ENCODE data around the gene TAS2R46.

The TAS2R46 gene

GRCh38 chr12:11031307-11031706 lies 30.8 kb downstream of the TAS2R46 start, which contains the start of gene TAS2R31:
TSS of gene TAS2R31 (minus strand) at chr12:11031407. CDS start at chr12:11031335, 72 bp downstream.
- no peak for DNase-seq

- DNase-seq = no peak
Measured at GRCh38 chr12:11026118-11026517, 36.0 kb downstream of the TAS2R46 start.

GRCh38 chr12:11023387-11023786 lies 38.7 kb downstream of the TAS2R46 start:
- no peak for DNase-seq

GRCh38 chr12:11022520-11022919 lies 39.6 kb downstream of the TAS2R46 start, which contains the start of gene TAS2R19:
TSS of gene TAS2R19 (minus strand) at chr12:11022620. CDS start at chr12:11022571, 49 bp downstream.
- no peak for DNase-seq

GRCh38 chr12:11016937-11017336 lies 45.2 kb downstream of the TAS2R46 start:
- no peak for DNase-seq

- DNase-seq = no peak
Measured at GRCh38 chr12:11015775-11016430, 46.2 kb downstream of the TAS2R46 start.

- DNase-seq = no peak
Measured at GRCh38 chr12:11014234-11014633, 47.9 kb downstream of the TAS2R46 start.
